8988T (cell line): ENCODE data around the gene SMPDL3B.
"Not testable (repeated sequence)": the region's sequence is repeated elsewhere in the genome, so short reads cannot be mapped to it uniquely, and the experiment has no call there.

ENCODE experiments used
- DNase-seq: peaks from one replicate; pipeline ENCODE4 v3.0.0; 2011

Gene SMPDL3B

GRCh38 chr1:27973771-27974416, 39.1 kb downstream of the SMPDL3B start:
- no peak for DNase-seq

GRCh38 chr1:27974417-27974781, 39.6 kb downstream of the SMPDL3B start:
- DNase-seq: no peak

GRCh38 chr1:27979151-27979858, 44.5 kb downstream of the SMPDL3B start:
- DNase-seq: no peak

- no peak for DNase-seq
Measured at GRCh38 chr1:27979859-27980201, 45.0 kb downstream of the SMPDL3B start.

GRCh38 chr1:27980216-27980845, 45.5 kb downstream of the SMPDL3B start:
- DNase-seq: no peak

- DNase-seq: no peak
Measured at GRCh38 chr1:27981145-27981544, 46.3 kb downstream of the SMPDL3B start.

GRCh38 chr1:27990920-27991537, 56.2 kb downstream of the SMPDL3B start:
- no peak for DNase-seq

GRCh38 chr1:27992276-27992675, 57.5 kb downstream of the SMPDL3B start:
- no peak for DNase-seq

GRCh38 chr1:27993241-27993640, 58.4 kb downstream of the SMPDL3B start:
- no peak for DNase-seq

GRCh38 chr1:27994060-27994459, 59.3 kb downstream of the SMPDL3B start:
- DNase-seq: no peak

- not testable (repeated sequence) for DNase-seq
Measured at GRCh38 chr1:27994526-27994925, 59.7 kb downstream of the SMPDL3B start.

GRCh38 chr1:27999055-27999454, 64.3 kb downstream of the SMPDL3B start:
- DNase-seq: no peak

GRCh38 chr1:28002600-28002999, 67.8 kb downstream of the SMPDL3B start:
- DNase-seq: no peak

GRCh38 chr1:28003117-28003516, 68.3 kb downstream of the SMPDL3B start:
- DNase-seq: not testable (repeated sequence)
